ENCODE data around the gene MAPK1.

MAPK1 gene

DNA sequence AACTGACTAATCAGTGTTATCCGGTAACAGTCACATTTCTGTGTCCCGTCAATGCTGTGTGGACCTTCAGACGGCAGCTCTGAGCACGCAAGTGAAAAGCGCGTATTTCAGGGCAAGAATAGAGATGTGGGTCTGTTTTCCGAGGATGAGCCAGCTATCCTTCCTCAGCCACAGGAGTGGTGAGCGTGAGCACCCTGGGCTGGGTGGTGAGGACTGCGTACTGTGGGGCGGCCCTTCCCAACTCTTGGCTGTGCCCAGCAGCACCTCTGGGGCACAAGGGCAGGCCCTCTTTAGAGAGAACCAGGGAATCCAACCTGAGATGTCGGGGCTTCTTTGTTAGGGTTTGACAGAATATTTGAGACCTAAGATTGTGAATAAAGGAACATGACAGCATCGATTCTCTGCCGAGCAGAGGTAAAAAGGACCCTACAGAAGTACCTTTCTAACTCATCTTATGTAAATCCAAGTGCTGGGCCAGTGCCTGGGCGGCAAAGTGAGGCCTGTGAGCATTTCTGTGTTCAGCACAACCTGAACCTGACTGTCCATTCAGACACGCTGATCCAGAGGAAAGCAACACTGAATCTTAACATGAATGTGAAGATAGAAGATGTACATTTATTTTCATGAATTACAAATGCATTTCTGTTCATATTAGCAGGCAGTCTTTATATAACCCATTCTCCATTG lies 105.3 kb downstream of the MAPK1 start:
- no peak for TF ChIP-seq ZNF274 (IDR thresholded peaks at IDR 0.05; ENCODE audit: low read depth, low read length)
- no peak overlapping the region for H3K4me3 ChIP-seq (ENCODE audit: insufficient read length, low read depth)
- no peak overlapping the region for H3K9ac ChIP-seq (ENCODE audit: insufficient read length, low read depth)
- H3K27me3 ChIP-seq (ENCODE audit: insufficient read depth, insufficient read length), result no peaks in the 10 kb centered on the region
- H3K36me3 ChIP-seq (ENCODE audit: insufficient read depth, insufficient read length, low read length), result peaks cover 63% of the 10 kb centered on the region
- H3K9me3 ChIP-seq (ENCODE audit: insufficient read depth, low read length), result no peaks in the 10 kb centered on the region
- peaks cover 5% of the 10 kb centered on the region for H3K4me1 ChIP-seq (ENCODE audit: insufficient read depth, insufficient read length)
- no peak for DNase-seq (ENCODE audit: low read depth, low spot score)

DNA sequence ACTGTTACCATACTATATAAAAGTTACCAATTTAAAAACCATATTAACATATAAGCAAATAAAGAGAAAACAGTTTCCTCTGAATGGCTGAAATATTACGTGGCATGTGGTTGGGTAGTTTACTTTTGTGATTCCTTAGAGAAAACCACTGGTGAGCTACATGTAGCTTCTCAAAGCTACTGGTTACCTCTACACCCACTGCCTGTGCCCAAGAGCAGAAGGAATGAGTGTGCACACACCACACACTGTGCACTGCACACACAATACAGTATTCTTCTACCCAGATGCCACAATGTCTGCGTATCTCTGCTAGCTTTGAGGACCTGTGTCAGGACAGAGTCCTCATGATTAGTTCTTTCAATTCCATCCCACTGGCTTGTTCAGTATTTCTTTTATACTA lies 106.4 kb downstream of the MAPK1 start:
- Histone ChIP-seq H3K9me3 (ENCODE audit: insufficient read depth, low read length) (no peaks in the 10 kb centered on the region), H3K27me3 (ENCODE audit: insufficient read depth, insufficient read length) (no peaks in the 10 kb centered on the region), H3K4me3 (ENCODE audit: insufficient read length, low read depth) (no peak overlapping the region), H3K9ac (ENCODE audit: insufficient read length, low read depth) (no peak overlapping the region), H3K36me3 (ENCODE audit: insufficient read depth, insufficient read length, low read length) (peaks cover 52% of the 10 kb centered on the region), H3K4me1 (ENCODE audit: insufficient read depth, insufficient read length) (peaks cover 7% of the 10 kb centered on the region)
- no peak for TF ChIP-seq ZNF274 (IDR thresholded peaks at IDR 0.05; ENCODE audit: low read depth, low read length)
- no peak for TF ChIP-seq YY1 (IDR thresholded peaks at IDR 0.05; ENCODE audit: insufficient read depth, insufficient read length)
- no peak for TF ChIP-seq SUZ12 (IDR thresholded peaks at IDR 0.05; ENCODE audit: extremely low read depth, insufficient read depth, insufficient read length)
- DNase-seq (ENCODE audit: low read depth, low spot score), result no peak

DNA sequence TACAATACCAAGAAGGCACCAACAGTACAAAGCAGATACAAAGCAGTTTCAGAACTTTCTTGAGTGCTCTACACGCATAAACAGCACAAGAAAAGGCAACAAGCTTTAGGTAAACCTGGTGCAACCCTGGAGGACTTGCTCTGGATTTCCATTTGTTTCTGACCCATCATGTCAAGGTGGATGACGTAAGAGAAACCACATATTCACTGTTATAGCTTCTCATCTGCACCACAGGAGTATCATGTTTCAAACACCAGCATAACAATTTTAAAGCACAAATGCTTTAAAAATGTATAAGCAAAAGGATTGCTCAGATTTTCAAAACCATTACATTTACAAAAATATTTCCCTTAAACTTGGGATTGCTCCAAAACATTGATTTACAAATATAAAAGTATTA lies 106.8 kb downstream of the MAPK1 start:
- no peak for TF ChIP-seq SUZ12 (IDR thresholded peaks at IDR 0.05; ENCODE audit: extremely low read depth, insufficient read depth, insufficient read length)
- TF ChIP-seq ZNF274 (IDR thresholded peaks at IDR 0.05; ENCODE audit: low read depth, low read length), result no peak
- no peak for TF ChIP-seq YY1 (IDR thresholded peaks at IDR 0.05; ENCODE audit: insufficient read depth, insufficient read length)
- peaks cover 48% of the 10 kb centered on the region for H3K36me3 ChIP-seq (ENCODE audit: insufficient read depth, insufficient read length, low read length)

DNA sequence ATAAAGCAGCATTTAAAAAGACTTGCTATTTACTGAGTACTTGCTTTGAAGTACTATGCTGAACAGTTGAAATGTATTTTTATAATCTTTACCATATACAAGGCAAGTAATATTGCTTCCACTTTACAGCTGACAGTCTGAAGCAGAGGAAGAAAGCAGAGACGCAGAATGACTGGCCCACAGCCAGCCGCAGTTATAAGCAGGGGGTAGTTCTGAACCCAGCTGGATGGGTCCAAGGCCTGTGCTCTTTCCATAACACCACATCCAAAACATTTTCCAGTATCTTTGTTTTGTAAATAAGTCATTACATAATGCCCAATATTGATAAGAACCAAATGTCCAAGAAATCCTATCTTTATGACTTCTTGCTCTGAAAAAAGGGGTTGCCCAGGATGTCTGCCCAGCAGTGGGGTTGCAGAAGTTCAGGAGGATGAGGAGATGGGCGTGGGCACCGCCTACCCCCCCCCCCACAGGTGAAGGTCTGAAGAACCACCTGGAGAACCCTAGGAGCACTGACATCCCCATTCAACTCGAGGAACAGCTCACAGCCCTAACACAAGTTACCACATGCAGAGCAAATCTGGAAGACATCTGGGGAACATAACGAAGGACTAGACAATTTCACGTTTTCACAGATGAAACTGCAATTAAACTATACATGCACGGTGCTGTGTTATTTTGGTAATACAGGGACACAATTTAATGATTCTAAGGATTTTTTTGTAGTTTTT lies 107.6 kb downstream of the MAPK1 start:
- no peaks in the 10 kb centered on the region for H3K27me3 ChIP-seq (ENCODE audit: insufficient read depth, insufficient read length)
- H3K4me3 ChIP-seq (ENCODE audit: insufficient read length, low read depth), result no peak overlapping the region
- H3K4me1 ChIP-seq (ENCODE audit: insufficient read depth, insufficient read length), result peaks cover 11% of the 10 kb centered on the region
- H3K36me3 ChIP-seq (ENCODE audit: insufficient read depth, insufficient read length, low read length), result peaks cover 40% of the 10 kb centered on the region
- DNase-seq (ENCODE audit: low read depth, low spot score), result no peak
- H3K9ac ChIP-seq (ENCODE audit: insufficient read length, low read depth), result no peak overlapping the region
- H3K9me3 ChIP-seq (ENCODE audit: insufficient read depth, low read length), result no peaks in the 10 kb centered on the region
- no peak for TF ChIP-seq SUZ12 (IDR thresholded peaks at IDR 0.05; ENCODE audit: extremely low read depth, insufficient read depth, insufficient read length)
- TF ChIP-seq ZNF274 (IDR thresholded peaks at IDR 0.05; ENCODE audit: low read depth, low read length), result no peak
- TF ChIP-seq YY1 (IDR thresholded peaks at IDR 0.05; ENCODE audit: insufficient read depth, insufficient read length), result no peak

More for the DNA sequence above, 106.8 kb downstream of the MAPK1 start:
- H3K9ac ChIP-seq (ENCODE audit: insufficient read length, low read depth), result no peak overlapping the region
- H3K4me1 ChIP-seq (ENCODE audit: insufficient read depth, insufficient read length), result peaks cover 7% of the 10 kb centered on the region
- DNase-seq (ENCODE audit: low read depth, low spot score), result no peak
- no peaks in the 10 kb centered on the region for H3K9me3 ChIP-seq (ENCODE audit: insufficient read depth, low read length)
- no peak overlapping the region for H3K4me3 ChIP-seq (ENCODE audit: insufficient read length, low read depth)
- H3K27me3 ChIP-seq (ENCODE audit: insufficient read depth, insufficient read length), result no peaks in the 10 kb centered on the region

DNA sequence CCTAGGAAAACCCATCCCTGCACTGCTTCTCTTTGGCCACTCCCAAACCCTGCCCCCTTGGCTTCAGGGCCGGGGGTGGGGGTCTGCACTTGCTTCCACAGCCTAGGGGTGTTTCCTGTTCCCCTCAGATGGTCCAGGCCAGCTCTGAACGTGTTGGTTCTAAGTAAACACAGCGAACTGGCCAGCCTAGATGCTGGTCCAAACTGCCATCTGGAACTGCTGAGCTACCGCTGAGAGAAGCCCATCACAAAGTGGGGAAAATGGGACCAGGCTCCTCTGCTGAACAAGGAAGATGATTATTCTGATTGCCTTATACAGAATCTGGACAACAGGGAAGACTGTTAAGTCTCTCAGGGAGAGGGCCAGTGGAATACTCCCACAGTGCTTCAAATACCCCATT lies 108.4 kb downstream of the MAPK1 start:
- no peak overlapping the region for H3K4me3 ChIP-seq (ENCODE audit: insufficient read length, low read depth)
- peaks cover 11% of the 10 kb centered on the region for H3K4me1 ChIP-seq (ENCODE audit: insufficient read depth, insufficient read length)
- H3K9ac ChIP-seq (ENCODE audit: insufficient read length, low read depth), result no peak overlapping the region
- TF ChIP-seq YY1 (IDR thresholded peaks at IDR 0.05; ENCODE audit: insufficient read depth, insufficient read length) (no peak), ZNF274 (IDR thresholded peaks at IDR 0.05; ENCODE audit: low read depth, low read length) (no peak), SUZ12 (IDR thresholded peaks at IDR 0.05; ENCODE audit: extremely low read depth, insufficient read depth, insufficient read length) (no peak)
- H3K27me3 ChIP-seq (ENCODE audit: insufficient read depth, insufficient read length), result no peaks in the 10 kb centered on the region
- DNase-seq (ENCODE audit: low read depth, low spot score), result no peak
- H3K36me3 ChIP-seq (ENCODE audit: insufficient read depth, insufficient read length, low read length), result peaks cover 32% of the 10 kb centered on the region
- no peaks in the 10 kb centered on the region for H3K9me3 ChIP-seq (ENCODE audit: insufficient read depth, low read length)

DNA sequence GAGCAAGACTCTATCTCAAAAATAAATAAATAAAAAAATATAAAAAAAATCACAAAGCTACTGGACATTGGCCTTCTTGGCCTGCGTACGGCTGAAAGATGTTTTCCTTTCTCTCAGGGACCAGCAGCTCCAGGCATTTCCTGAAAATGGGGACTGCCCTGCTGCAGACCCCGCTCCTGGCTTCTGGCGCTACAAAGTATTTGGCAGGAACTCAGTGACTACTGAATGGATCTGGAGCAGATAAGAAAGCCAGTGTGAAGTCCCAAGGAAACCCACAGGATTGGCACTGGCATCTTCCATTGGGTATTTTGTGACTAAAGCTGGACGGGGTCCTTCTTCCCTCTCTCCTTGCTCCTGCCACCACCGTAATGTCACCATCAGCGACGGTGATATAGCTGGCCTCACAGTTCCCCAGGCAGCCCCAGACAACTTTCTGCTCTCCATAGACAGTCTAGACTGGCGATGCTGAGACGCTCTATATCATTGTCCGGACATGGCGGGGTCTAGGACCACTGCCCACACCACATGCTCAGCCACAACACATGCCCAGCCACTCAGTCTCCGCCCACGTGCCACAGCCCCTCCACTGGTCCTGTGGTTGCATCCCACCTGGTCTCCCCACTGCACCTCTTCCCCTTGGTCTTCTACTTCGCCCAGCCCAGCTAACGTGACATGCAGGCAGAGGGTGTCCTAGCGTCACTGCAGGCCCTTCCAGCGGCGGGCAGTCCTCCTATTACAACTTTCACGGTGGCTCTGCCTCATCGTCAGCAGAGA lies 109.2 kb downstream of the MAPK1 start:
- H3K36me3 ChIP-seq (ENCODE audit: insufficient read depth, insufficient read length, low read length), result peaks cover 25% of the 10 kb centered on the region
- no peak overlapping the region for H3K4me3 ChIP-seq (ENCODE audit: insufficient read length, low read depth)
- no peak for DNase-seq (ENCODE audit: low read depth, low spot score)
- no peak for TF ChIP-seq SUZ12 (IDR thresholded peaks at IDR 0.05; ENCODE audit: extremely low read depth, insufficient read depth, insufficient read length)
- peaks cover 11% of the 10 kb centered on the region for H3K4me1 ChIP-seq (ENCODE audit: insufficient read depth, insufficient read length)
- no peaks in the 10 kb centered on the region for H3K9me3 ChIP-seq (ENCODE audit: insufficient read depth, low read length)
- no peak overlapping the region for H3K9ac ChIP-seq (ENCODE audit: insufficient read length, low read depth)
- H3K27me3 ChIP-seq (ENCODE audit: insufficient read depth, insufficient read length), result no peaks in the 10 kb centered on the region

DNA sequence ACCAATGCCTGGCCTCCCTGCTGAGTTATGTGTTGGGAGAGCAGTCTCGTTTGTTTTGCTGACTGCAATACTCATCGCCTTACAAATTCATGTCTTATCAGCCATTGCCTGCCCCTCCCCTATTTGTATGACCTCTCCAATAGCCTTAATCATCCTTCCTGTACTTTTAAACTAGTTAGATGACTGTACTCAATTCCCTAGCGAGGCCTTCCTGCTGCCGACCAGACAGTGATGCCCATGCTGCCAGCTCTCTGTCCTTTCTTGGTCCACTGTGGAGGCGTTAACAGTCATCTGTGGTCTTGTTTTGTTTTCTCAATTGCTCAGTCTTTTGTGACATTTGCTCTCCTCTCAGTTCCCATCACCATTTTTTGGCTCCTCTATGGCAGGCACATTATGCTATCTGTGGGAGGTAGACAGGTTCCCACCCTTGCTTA lies 111.6 kb downstream of the MAPK1 start:
- Histone ChIP-seq H3K27me3 (ENCODE audit: insufficient read depth, insufficient read length) (no peaks in the 10 kb centered on the region), H3K9me3 (ENCODE audit: insufficient read depth, low read length) (no peaks in the 10 kb centered on the region), H3K4me3 (ENCODE audit: insufficient read length, low read depth) (no peak overlapping the region), H3K36me3 (ENCODE audit: insufficient read depth, insufficient read length, low read length) (peaks cover 9% of the 10 kb centered on the region), H3K4me1 (ENCODE audit: insufficient read depth, insufficient read length) (peaks cover 11% of the 10 kb centered on the region), H3K9ac (ENCODE audit: insufficient read length, low read depth) (no peak overlapping the region)
- TF ChIP-seq ZNF274 (IDR thresholded peaks at IDR 0.05; ENCODE audit: low read depth, low read length), result no peak
- no peak for TF ChIP-seq YY1 (IDR thresholded peaks at IDR 0.05; ENCODE audit: insufficient read depth, insufficient read length)
- no peak for TF ChIP-seq SUZ12 (IDR thresholded peaks at IDR 0.05; ENCODE audit: extremely low read depth, insufficient read depth, insufficient read length)
- DNase-seq (ENCODE audit: low read depth, low spot score), result no peak
